Stimulated activated CD8-positive, alpha-beta memory T cell treated with anti-CD3 and anti-CD28 coated beads, Interleukin-7, amount 100 ng/mL, for 24 hours (primary cell): ENCODE data around the gene MAGI1.
"Not testable (repeated sequence)": the region's sequence is repeated elsewhere in the genome, so short reads cannot be mapped to it uniquely, and the experiment has no call there.

Experiments
- DNase-seq: peaks from one replicate; pipeline ENCODE4 v3.0.0-alpha.2; 2020; ENCODE audit warnings: low read depth

The MAGI1 gene

GRCh38 chr3:65560901-65561300, 477.8 kb downstream of the MAGI1 start:
- no peak for DNase-seq

GRCh38 chr3:65560133-65560532, 478.6 kb downstream of the MAGI1 start:
- DNase-seq = no peak

GRCh38 chr3:65559643-65560042, 479.1 kb downstream of the MAGI1 start:
- DNase-seq = no peak

GRCh38 chr3:65558826-65559225, 479.9 kb downstream of the MAGI1 start:
- DNase-seq = no peak

GRCh38 chr3:65557899-65558564, 480.7 kb downstream of the MAGI1 start:
- no peak for DNase-seq

- DNase-seq = no peak
Measured at GRCh38 chr3:65556934-65557577, 481.7 kb downstream of the MAGI1 start.

- no peak for DNase-seq
Measured at GRCh38 chr3:65552434-65552833, 486.3 kb downstream of the MAGI1 start.

- no peak for DNase-seq
Measured at GRCh38 chr3:65551945-65552344, 486.8 kb downstream of the MAGI1 start.

- no peak for DNase-seq
Measured at GRCh38 chr3:65550137-65550536, 488.6 kb downstream of the MAGI1 start.

GRCh38 chr3:65549626-65549959, 489.1 kb downstream of the MAGI1 start:
- no peak for DNase-seq

- DNase-seq = no peak
Measured at GRCh38 chr3:65548848-65549625, 489.7 kb downstream of the MAGI1 start.

- DNase-seq = no peak
Measured at GRCh38 chr3:65545429-65545828, 493.3 kb downstream of the MAGI1 start.

GRCh38 chr3:65543391-65543790, 495.3 kb downstream of the MAGI1 start:
- DNase-seq = not testable (repeated sequence)

- no peak for DNase-seq
Measured at GRCh38 chr3:65540666-65541065, 498.1 kb downstream of the MAGI1 start.

GRCh38 chr3:65539616-65540015, 499.1 kb downstream of the MAGI1 start:
- DNase-seq = no peak

- no peak for DNase-seq
Measured at GRCh38 chr3:65538101-65538500, 500.6 kb downstream of the MAGI1 start.

GRCh38 chr3:65537109-65537508, 501.6 kb downstream of the MAGI1 start:
- DNase-seq = no peak

GRCh38 chr3:65535260-65535659, 503.5 kb downstream of the MAGI1 start:
- no peak for DNase-seq

- DNase-seq = no peak
Measured at GRCh38 chr3:65534805-65535204, 503.9 kb downstream of the MAGI1 start.

GRCh38 chr3:65532749-65533148, 506.0 kb downstream of the MAGI1 start:
- DNase-seq = no peak

GRCh38 chr3:65532215-65532614, 506.5 kb downstream of the MAGI1 start:
- no peak for DNase-seq

- no peak for DNase-seq
Measured at GRCh38 chr3:65531499-65531898, 507.2 kb downstream of the MAGI1 start.

- DNase-seq = no peak
Measured at GRCh38 chr3:65526656-65527055, 512.1 kb downstream of the MAGI1 start.
